A549 treated with AZD9567 at 1 μM for 4 hours (cell line): Measurements from ENCODE around the gene CYTH3. TPM values are rescaled to one million over a fixed set of nuclear protein-coding genes. Genes with fewer than 3 reads are reported as not detected.

Experiments used
- total RNA-seq: library from RNA; stranded (reverse); fragments of 200-300 nt; extraction: Qiagen RNA extraction; gene quantifications from 5 replicates; pipeline ENCODE4 v1.2.3, GENCODE V29; 2022; ENCODE audit not compliant: insufficient read depth

The CYTH3 gene, protein sequence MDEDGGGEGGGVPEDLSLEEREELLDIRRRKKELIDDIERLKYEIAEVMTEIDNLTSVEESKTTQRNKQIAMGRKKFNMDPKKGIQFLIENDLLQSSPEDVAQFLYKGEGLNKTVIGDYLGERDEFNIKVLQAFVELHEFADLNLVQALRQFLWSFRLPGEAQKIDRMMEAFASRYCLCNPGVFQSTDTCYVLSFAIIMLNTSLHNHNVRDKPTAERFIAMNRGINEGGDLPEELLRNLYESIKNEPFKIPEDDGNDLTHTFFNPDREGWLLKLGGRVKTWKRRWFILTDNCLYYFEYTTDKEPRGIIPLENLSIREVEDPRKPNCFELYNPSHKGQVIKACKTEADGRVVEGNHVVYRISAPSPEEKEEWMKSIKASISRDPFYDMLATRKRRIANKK
- 27.4 to 31.4 TPM (median 28.5 TPM) in 5 replicates for total RNA-seq

GRCh38 chr7:6272481-6273323 lies at the start of gene CYTH3:
Gene CYTH3 (minus strand): TSS chr7:6272624. CDS start chr7:6272507, 117 bp downstream.

Other genes starting within 250 kb of the CYTH3 start
- gene ANKRD61, start 241.2 kb downstream of the CYTH3 start, total RNA-seq = 0.37 to 1.7 TPM (median 0.59 TPM) in 5 replicates
- 68.9 to 96.7 TPM (median 80.8 TPM) in 5 replicates for gene EIF2AK1, start 213.4 kb downstream of the CYTH3 start, total RNA-seq
- 4.6 to 8.4 TPM (median 7.9 TPM) in 5 replicates for gene USP42, start 167.7 kb downstream of the CYTH3 start, total RNA-seq
- 16.3 to 19.2 TPM (median 17.1 TPM) in 5 replicates for gene FAM220A, start 76.3 kb upstream of the CYTH3 start, total RNA-seq
- gene RAC1, start 101.9 kb upstream of the CYTH3 start, total RNA-seq = 282 to 384 TPM (median 381 TPM) in 5 replicates
- 21.1 to 28.6 TPM (median 23.1 TPM) in 5 replicates for gene DAGLB, start 175.3 kb upstream of the CYTH3 start, total RNA-seq
- gene KDELR2, start 211.5 kb upstream of the CYTH3 start, total RNA-seq = 130 to 144 TPM (median 138 TPM) in 5 replicates